Sigmoid colon (tissue), 4 donors: ENCODE data around the gene MPP7.
A peak's percentile ranks its signal among the peaks of the same experiment; 100 is the strongest.

Experiments used
- POLR2AphosphoS5 ChIP-seq, 4 donors: sonication (generic); formaldehyde crosslinking; IDR thresholded peaks; one replicate each; pipeline ENCODE4 v1.6.1; 2017; ENCODE audit warnings: antibody characterized with exemption in 4 of 4
- TF ChIP-seq, protein P1 (sequence below), 4 experiments: fragments of 450-650 bp in 3 of 4; fragments of 200-600 bp in 1 of 4; IDR thresholded peaks; one replicate each; pipeline ENCODE4 v1.5.1; 2016 to 2019; ENCODE audit warnings: antibody characterized with exemption in 4 of 4, mild to moderate bottlenecking in 3 of 4, moderate library complexity in 2 of 4

DNA sequence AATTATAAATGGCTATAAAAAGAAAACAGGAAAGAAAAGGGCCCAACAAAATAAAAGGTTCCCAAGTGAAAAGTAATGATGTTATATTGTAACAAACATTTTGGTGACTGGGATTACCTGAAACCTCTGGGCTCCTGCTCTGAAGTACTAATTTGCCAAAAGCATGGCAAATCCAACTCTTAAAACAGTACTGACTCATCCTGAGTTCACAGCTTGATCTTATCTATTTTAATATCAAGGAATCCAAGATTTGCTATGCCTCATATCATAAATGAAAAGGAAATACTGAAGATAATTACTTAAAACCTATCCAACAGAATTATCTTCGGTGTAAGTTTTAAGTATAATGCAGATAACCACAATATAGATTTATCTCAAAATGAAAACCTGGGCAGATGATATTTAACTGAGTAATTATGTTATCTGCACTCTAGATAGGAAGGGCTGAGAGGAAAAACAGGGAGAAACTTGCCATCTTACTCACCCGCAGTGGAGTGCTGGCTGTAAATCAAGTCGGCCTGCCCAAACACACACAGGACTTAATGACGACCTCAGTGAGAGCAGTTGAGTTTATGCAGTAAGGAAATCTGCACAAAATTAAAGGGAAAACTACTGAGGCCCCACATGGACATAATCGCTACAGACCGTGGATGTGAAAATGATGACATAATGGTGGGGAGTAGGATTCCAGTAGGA is 48.4 kb downstream of the MPP7 start:
- TF ChIP-seq POLR2AphosphoS5 (IDR thresholded peaks at IDR 0.05) = peak in 1 of 4 donors; percentile 30
- TF ChIP-seq, protein P1, sequence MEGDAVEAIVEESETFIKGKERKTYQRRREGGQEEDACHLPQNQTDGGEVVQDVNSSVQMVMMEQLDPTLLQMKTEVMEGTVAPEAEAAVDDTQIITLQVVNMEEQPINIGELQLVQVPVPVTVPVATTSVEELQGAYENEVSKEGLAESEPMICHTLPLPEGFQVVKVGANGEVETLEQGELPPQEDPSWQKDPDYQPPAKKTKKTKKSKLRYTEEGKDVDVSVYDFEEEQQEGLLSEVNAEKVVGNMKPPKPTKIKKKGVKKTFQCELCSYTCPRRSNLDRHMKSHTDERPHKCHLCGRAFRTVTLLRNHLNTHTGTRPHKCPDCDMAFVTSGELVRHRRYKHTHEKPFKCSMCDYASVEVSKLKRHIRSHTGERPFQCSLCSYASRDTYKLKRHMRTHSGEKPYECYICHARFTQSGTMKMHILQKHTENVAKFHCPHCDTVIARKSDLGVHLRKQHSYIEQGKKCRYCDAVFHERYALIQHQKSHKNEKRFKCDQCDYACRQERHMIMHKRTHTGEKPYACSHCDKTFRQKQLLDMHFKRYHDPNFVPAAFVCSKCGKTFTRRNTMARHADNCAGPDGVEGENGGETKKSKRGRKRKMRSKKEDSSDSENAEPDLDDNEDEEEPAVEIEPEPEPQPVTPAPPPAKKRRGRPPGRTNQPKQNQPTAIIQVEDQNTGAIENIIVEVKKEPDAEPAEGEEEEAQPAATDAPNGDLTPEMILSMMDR (IDR thresholded peaks at IDR 0.05) = no peak
